Ishikawa (cell line): ENCODE measurements around the gene CD58.

Experiments used
- CREB1 ChIP-seq: IDR thresholded peaks from 2 replicates; pipeline ENCODE4 v1.6.1; 2012; ENCODE audit warnings: low read depth
- EGR1 ChIP-seq: IDR thresholded peaks from 2 replicates; pipeline ENCODE4 v1.6.1; 2012
- EP300 ChIP-seq: IDR thresholded peaks from 2 replicates; pipeline ENCODE4 v1.6.1; 2012; ENCODE audit warnings: borderline replicate concordance
- FOXM1 ChIP-seq: IDR thresholded peaks from 2 replicates; pipeline ENCODE4 v1.6.1; 2012; ENCODE audit warnings: low read depth, borderline replicate concordance
- NFIC ChIP-seq: IDR thresholded peaks from 2 replicates; pipeline ENCODE4 v1.6.1; 2012
- TEAD4 ChIP-seq: IDR thresholded peaks from 2 replicates; pipeline ENCODE4 v1.6.1; 2012
- YY1 ChIP-seq: IDR thresholded peaks from 2 replicates; pipeline ENCODE4 v1.6.1; 2012; ENCODE audit warnings: low read depth
- ZBTB7A ChIP-seq: IDR thresholded peaks from 2 replicates; pipeline ENCODE4 v1.6.1; 2012; ENCODE audit warnings: low read depth
- TF ChIP-seq, protein P1 (sequence below): IDR thresholded peaks from 2 replicates; pipeline ENCODE4 v1.6.1; 2012

DNA sequence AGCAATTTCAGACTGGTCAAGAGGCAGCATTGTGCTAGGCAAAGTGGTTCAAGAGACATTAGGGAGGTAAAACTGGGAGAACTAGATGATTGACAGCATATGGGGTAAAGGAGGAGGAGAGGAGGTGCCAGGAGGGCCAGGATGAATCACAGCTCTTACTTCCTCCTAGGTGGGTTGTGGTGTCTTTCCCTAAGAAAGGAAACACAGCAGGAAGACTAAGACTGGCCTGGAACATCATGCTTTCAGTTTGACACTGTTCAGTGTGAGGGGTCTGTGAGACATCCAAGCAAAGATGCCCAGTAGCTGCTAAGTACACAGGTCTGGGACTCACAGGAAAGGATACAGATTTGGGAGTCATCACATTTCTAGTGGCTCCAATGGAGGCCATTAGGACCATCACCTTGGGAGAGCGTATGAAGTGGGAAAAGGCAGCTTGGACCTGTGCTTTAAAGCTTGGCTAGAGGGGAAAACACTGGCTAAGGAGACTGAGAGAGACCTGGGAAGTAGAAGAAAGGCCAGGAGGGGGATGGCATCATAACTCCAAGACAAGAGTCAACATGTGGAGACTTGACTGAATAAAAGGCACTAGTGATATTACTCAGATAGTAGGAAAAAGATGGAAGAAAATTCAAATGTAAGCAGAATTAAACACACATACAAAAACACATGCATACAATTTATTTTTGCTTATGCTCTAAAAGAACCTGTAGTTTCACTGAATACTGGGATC is 17.3 kb downstream of the CD58 start:
- TF ChIP-seq, protein P1, sequence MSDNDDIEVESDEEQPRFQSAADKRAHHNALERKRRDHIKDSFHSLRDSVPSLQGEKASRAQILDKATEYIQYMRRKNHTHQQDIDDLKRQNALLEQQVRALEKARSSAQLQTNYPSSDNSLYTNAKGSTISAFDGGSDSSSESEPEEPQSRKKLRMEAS: no peak
- no peak for TF ChIP-seq FOXM1
- TF ChIP-seq EP300: no peak
- TF ChIP-seq ZBTB7A: no peak
- no peak for TF ChIP-seq YY1
- TF ChIP-seq EGR1: no peak
- no peak for TF ChIP-seq CREB1
- no peak for TF ChIP-seq TEAD4
- no peak for TF ChIP-seq NFIC
